ENCODE data around the gene CACNA1C. TPM values are rescaled to one million over a fixed set of nuclear protein-coding genes. Genes with fewer than 3 reads are reported as not detected.

Gene CACNA1C
- total and polyA plus RNA-seq, 2 donors (not counting 1 experiment from before 2014, with no cell fraction given) = 0.01 to 0.02 TPM

- intact Hi-C loops (cut with micrococcal nuclease) = no loop called here
- Histone ChIP-seq H3K9me3 (ENCODE audit: control extremely low read depth in 1 of 3, control insufficient read depth in 2 of 3, insufficient read depth in 1 of 3, low read length in 2 of 3) (no peaks in the 10 kb centered on the region), H3K27ac (ENCODE audit: low read length in 2 of 2) (no peak overlapping the region), H3K36me3 (replicated peaks in 1 of 2; ENCODE audit: control extremely low read depth in 1 of 2, control insufficient read depth in 1 of 2, extremely low read depth in 1 of 2, insufficient read depth in 2 of 2, low read length in 1 of 2) (no peaks in the 10 kb centered on the region), H3K4me3 (ENCODE audit: control extremely low read depth in 1 of 5, extremely low read depth in 1 of 5, insufficient read depth in 1 of 5, low read depth in 2 of 5, low read length in 4 of 5) (no peak overlapping the region), H3K27me3 (replicated peaks in 1 of 4; ENCODE audit: control extremely low read depth in 1 of 4, control insufficient read depth in 3 of 4, insufficient read depth in 4 of 4, low read length in 3 of 4) (no peaks in the 10 kb centered on the region), H2AFZ (ENCODE audit: insufficient read depth, low read depth, low read length, poor library complexity, severe bottlenecking) (no peak overlapping the region), H4K20me1 (ENCODE audit: control insufficient read depth, insufficient read depth, low read length, poor library complexity, severe bottlenecking) (no peaks in the 10 kb centered on the region), H3K9ac (ENCODE audit: low read length) (no peak overlapping the region), H3K4me2 (replicated peaks; ENCODE audit: low read depth, low read length, poor library complexity, severe bottlenecking) (no peak overlapping the region), H3K4me1 (ENCODE audit: control insufficient read depth in 2 of 2, insufficient read depth in 2 of 2, low read length in 2 of 2) (no peaks in the 10 kb centered on the region), H3K79me2 (ENCODE audit: control insufficient read depth, insufficient read depth, low read length) (no peaks in the 10 kb centered on the region)
- ChIA-PET POLR2A (no interaction called here), CTCF (no interaction called here)
- TF ChIP-seq CTCF (IDR thresholded peaks at IDR 0.05) = no peak
- TF ChIP-seq EZH2 (IDR thresholded peaks at IDR 0.05; ENCODE audit: borderline replicate concordance, insufficient read depth, low read depth, low read length, poor library complexity, severe bottlenecking) = no peak
- H3K9me3 Mint-ChIP-seq (ENCODE audit: insufficient read depth) = no peaks in the 10 kb centered on the region
- H3K27me3 Mint-ChIP-seq = peaks cover 3% of the 10 kb centered on the region
- 81% methylated on average over 2 of the region's 2 CpGs for WGBS (ENCODE audit: insufficient coverage)
- H3K4me3 Mint-ChIP-seq = no peak overlapping the region
- DNase-seq (no peak), ATAC-seq (ENCODE audit: low read depth) (no peak)
- H3K27ac Mint-ChIP-seq = no peak overlapping the region
- peaks cover 3% of the 10 kb centered on the region for H3K4me1 Mint-ChIP-seq
These were observed 328.2 kb downstream of the CACNA1C start for GRCh38 chr12:2380946-2381345.

- WGBS (ENCODE audit: insufficient coverage) = 93% methylated on average over 3 of the region's 5 CpGs
- CTCF ChIA-PET = interaction anchor here (1.4 kb wide), 1 partner anchor 10 kb away, joined by 4 read pairs; no protein-coding TSS in a partner anchor
- no peak overlapping the region for H3K27ac Mint-ChIP-seq
- Histone ChIP-seq H3K36me3 (replicated peaks in 1 of 2; ENCODE audit: control extremely low read depth in 1 of 2, control insufficient read depth in 1 of 2, extremely low read depth in 1 of 2, insufficient read depth in 2 of 2, low read length in 1 of 2) (no peaks in the 10 kb centered on the region), H3K9me3 (ENCODE audit: control extremely low read depth in 1 of 3, control insufficient read depth in 2 of 3, insufficient read depth in 1 of 3, low read length in 2 of 3) (no peaks in the 10 kb centered on the region), H4K20me1 (ENCODE audit: control insufficient read depth, insufficient read depth, low read length, poor library complexity, severe bottlenecking) (no peaks in the 10 kb centered on the region), H3K4me3 (ENCODE audit: control extremely low read depth in 1 of 5, extremely low read depth in 1 of 5, insufficient read depth in 1 of 5, low read depth in 2 of 5, low read length in 4 of 5) (no peak overlapping the region), H3K4me2 (replicated peaks; ENCODE audit: low read depth, low read length, poor library complexity, severe bottlenecking) (no peak overlapping the region), H3K27ac (ENCODE audit: low read length in 2 of 2) (no peak overlapping the region), H3K9ac (ENCODE audit: low read length) (no peak overlapping the region), H3K79me2 (ENCODE audit: control insufficient read depth, insufficient read depth, low read length) (no peaks in the 10 kb centered on the region), H2AFZ (ENCODE audit: insufficient read depth, low read depth, low read length, poor library complexity, severe bottlenecking) (no peak overlapping the region), H3K4me1 (ENCODE audit: control insufficient read depth in 2 of 2, insufficient read depth in 2 of 2, low read length in 2 of 2) (no peaks in the 10 kb centered on the region), H3K27me3 (replicated peaks in 1 of 4; ENCODE audit: control extremely low read depth in 1 of 4, control insufficient read depth in 3 of 4, insufficient read depth in 4 of 4, low read length in 3 of 4) (no peaks in the 10 kb centered on the region)
- peaks cover 3% of the 10 kb centered on the region for H3K4me1 Mint-ChIP-seq
- peaks cover 3% of the 10 kb centered on the region for H3K27me3 Mint-ChIP-seq
- no peak for TF ChIP-seq CTCF (IDR thresholded peaks at IDR 0.05)
- no peak for TF ChIP-seq EZH2 (IDR thresholded peaks at IDR 0.05; ENCODE audit: borderline replicate concordance, insufficient read depth, low read depth, low read length, poor library complexity, severe bottlenecking)
- no peak overlapping the region for H3K4me3 Mint-ChIP-seq
- intact Hi-C loops (cut with micrococcal nuclease) = no loop called here
- POLR2A ChIA-PET = no interaction called here
- no peak for ATAC-seq (ENCODE audit: low read depth)
- no peak for DNase-seq
- H3K9me3 Mint-ChIP-seq (ENCODE audit: insufficient read depth) = no peaks in the 10 kb centered on the region
These were observed 329.8 kb downstream of the CACNA1C start for GRCh38 chr12:2382370-2383155.

Measured in B cell (primary cell).